Measurements from ENCODE around the gene SDC4.

GRCh38 chr20:45394221-45395113 is 46.2 kb upstream of the SDC4 start:
- TF ChIP-seq, protein P1, sequence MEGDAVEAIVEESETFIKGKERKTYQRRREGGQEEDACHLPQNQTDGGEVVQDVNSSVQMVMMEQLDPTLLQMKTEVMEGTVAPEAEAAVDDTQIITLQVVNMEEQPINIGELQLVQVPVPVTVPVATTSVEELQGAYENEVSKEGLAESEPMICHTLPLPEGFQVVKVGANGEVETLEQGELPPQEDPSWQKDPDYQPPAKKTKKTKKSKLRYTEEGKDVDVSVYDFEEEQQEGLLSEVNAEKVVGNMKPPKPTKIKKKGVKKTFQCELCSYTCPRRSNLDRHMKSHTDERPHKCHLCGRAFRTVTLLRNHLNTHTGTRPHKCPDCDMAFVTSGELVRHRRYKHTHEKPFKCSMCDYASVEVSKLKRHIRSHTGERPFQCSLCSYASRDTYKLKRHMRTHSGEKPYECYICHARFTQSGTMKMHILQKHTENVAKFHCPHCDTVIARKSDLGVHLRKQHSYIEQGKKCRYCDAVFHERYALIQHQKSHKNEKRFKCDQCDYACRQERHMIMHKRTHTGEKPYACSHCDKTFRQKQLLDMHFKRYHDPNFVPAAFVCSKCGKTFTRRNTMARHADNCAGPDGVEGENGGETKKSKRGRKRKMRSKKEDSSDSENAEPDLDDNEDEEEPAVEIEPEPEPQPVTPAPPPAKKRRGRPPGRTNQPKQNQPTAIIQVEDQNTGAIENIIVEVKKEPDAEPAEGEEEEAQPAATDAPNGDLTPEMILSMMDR (IDR thresholded peaks at IDR 0.05; ENCODE audit: low read depth, low read length), result no peak
- TF ChIP-seq POLR2A (IDR thresholded peaks at IDR 0.05; ENCODE audit: extremely low read depth, insufficient read length), result no peak
